Bronchial epithelial cell (primary cell): ENCODE results near the gene ADAM10. TPM values are rescaled to one million over a fixed set of nuclear protein-coding genes. Genes with fewer than 3 reads are reported as not detected.

ENCODE experiments used
- DNase-seq: peaks from one replicate; pipeline ENCODE4 v3.0.0-alpha.2; 2010; ENCODE audit warnings: low read depth
- FAIRE-seq: peaks from 2 replicates; lab custom pipeline; 2011; peaks lifted over from hg19 to GRCh38; lab: Jason Lieb, UNC
- H3K27me3 ChIP-seq: 2 replicates; pipeline ENCODE4 v1.5.1; 2011; ENCODE audit warnings: low read length; ENCODE audit not compliant: control insufficient read depth, insufficient read depth
- H3K36me3 ChIP-seq: 2 replicates; pipeline ENCODE4 v1.5.1; 2011; ENCODE audit warnings: low read length; ENCODE audit not compliant: control insufficient read depth, insufficient read depth
- H3K4me3 ChIP-seq: 2 replicates; pipeline ENCODE4 v1.5.1; 2011; ENCODE audit warnings: mild to moderate bottlenecking, low read depth, low read length, control low read depth
- CTCF ChIP-seq: IDR thresholded peaks from 2 replicates; pipeline ENCODE4 v1.5.1; 2011; ENCODE audit warnings: mild to moderate bottlenecking, moderate library complexity, low read length, control low read depth, inconsistent platforms; ENCODE audit not compliant: insufficient read depth, severe bottlenecking
- total RNA-seq: library from RNA; depleted of rRNA; stranded (reverse); fragments of >200 nt; gene quantifications from 2 replicates; pipeline ENCODE4 v1.2.1, GENCODE V29; 2014

Gene ADAM10
- total RNA-seq, 1 donor from 2014 or later: 112 TPM

- DNase-seq: no peak
- no peak for FAIRE-seq
- Histone ChIP-seq H3K4me3 (no peak overlapping the region), H3K27me3 (no peaks in the 10 kb centered on the region), H3K36me3 (no peaks in the 10 kb centered on the region)
- TF ChIP-seq CTCF: no peak
Observed at GRCh38 chr15:58705105-58705504, 44.4 kb downstream of the ADAM10 start.

- H3K27me3 ChIP-seq: no peaks in the 10 kb centered on the region
- no peaks in the 10 kb centered on the region for H3K36me3 ChIP-seq
- FAIRE-seq: no peak
- TF ChIP-seq CTCF: no peak
- no peak overlapping the region for H3K4me3 ChIP-seq
- DNase-seq: no peak
Observed at GRCh38 chr15:58704155-58704865, 45.2 kb downstream of the ADAM10 start.

GRCh38 chr15:58703610-58704009, 45.9 kb downstream of the ADAM10 start:
- Histone ChIP-seq H3K36me3 (no peaks in the 10 kb centered on the region), H3K27me3 (no peaks in the 10 kb centered on the region), H3K4me3 (no peak overlapping the region)
- DNase-seq: no peak
- FAIRE-seq: no peak
- no peak for TF ChIP-seq CTCF

GRCh38 chr15:58702233-58702632, 47.3 kb downstream of the ADAM10 start:
- no peak for FAIRE-seq

GRCh38 chr15:58701376-58701775, 48.1 kb downstream of the ADAM10 start:
- H3K36me3 ChIP-seq: no peaks in the 10 kb centered on the region
- no peak overlapping the region for H3K4me3 ChIP-seq
- no peaks in the 10 kb centered on the region for H3K27me3 ChIP-seq
- TF ChIP-seq CTCF: no peak
- FAIRE-seq: no peak
- no peak for DNase-seq

More at GRCh38 chr15:58702233-58702632, 47.3 kb downstream of the ADAM10 start:
- TF ChIP-seq CTCF: no peak
- no peaks in the 10 kb centered on the region for H3K27me3 ChIP-seq
- no peak for DNase-seq
- no peak overlapping the region for H3K4me3 ChIP-seq
- no peaks in the 10 kb centered on the region for H3K36me3 ChIP-seq

- no peak overlapping the region for H3K4me3 ChIP-seq
- H3K36me3 ChIP-seq: no peaks in the 10 kb centered on the region
- no peaks in the 10 kb centered on the region for H3K27me3 ChIP-seq
- no peak for FAIRE-seq
- peak; percentile 18 for DNase-seq
- no peak for TF ChIP-seq CTCF
Observed at GRCh38 chr15:58699769-58700168, 49.7 kb downstream of the ADAM10 start.
